ENCODE results near the gene SCN5A.

DNA sequence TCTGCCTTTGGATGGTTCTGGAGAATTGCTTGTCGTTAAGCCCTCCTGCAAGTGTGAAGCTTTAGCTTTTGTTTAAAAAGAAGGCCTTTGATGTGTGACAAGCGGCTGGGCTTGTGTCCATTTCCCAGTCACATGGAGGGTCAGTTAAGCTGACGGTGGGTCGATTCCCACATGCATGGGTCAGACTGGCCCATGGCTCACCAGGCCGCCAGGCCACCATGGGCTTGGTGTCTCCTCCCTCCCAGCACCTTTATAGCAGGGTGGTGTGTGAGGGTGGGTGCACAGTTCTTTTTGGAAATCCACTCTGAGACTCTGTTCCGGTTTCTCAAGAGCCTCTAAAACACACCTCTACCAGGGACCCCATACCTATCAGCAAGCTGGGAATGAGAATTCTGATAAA lies 67.2 kb downstream of the SCN5A start:
- TF ChIP-seq, protein P1, sequence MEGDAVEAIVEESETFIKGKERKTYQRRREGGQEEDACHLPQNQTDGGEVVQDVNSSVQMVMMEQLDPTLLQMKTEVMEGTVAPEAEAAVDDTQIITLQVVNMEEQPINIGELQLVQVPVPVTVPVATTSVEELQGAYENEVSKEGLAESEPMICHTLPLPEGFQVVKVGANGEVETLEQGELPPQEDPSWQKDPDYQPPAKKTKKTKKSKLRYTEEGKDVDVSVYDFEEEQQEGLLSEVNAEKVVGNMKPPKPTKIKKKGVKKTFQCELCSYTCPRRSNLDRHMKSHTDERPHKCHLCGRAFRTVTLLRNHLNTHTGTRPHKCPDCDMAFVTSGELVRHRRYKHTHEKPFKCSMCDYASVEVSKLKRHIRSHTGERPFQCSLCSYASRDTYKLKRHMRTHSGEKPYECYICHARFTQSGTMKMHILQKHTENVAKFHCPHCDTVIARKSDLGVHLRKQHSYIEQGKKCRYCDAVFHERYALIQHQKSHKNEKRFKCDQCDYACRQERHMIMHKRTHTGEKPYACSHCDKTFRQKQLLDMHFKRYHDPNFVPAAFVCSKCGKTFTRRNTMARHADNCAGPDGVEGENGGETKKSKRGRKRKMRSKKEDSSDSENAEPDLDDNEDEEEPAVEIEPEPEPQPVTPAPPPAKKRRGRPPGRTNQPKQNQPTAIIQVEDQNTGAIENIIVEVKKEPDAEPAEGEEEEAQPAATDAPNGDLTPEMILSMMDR (IDR thresholded peaks at IDR 0.05): no peak
- no peak for TF ChIP-seq EZH2 (IDR thresholded peaks at IDR 0.05)
- no peak for TF ChIP-seq EZH2phosphoT487 (IDR thresholded peaks at IDR 0.05)
